NAMALWA (cell line): ENCODE results near the gene AGER.
"Not testable (repeated sequence)": the region's sequence is repeated elsewhere in the genome, so short reads cannot be mapped to it uniquely, and the experiment has no call there.

Experiments
- DNase-seq: peaks from one replicate; pipeline ENCODE4 v3.0.0-alpha.2; 2015; ENCODE audit warnings: low spot score

The AGER gene

GRCh38 chr6:32184084-32184640 is at the start of gene AGER:
AGER (minus strand) TSS chr6:32184253; CDS start chr6:32184222, 31 bp downstream.
- DNase-seq, result no peak

- no peak for DNase-seq
Observed at GRCh38 chr6:32226434-32226833, 42.4 kb upstream of the AGER start.

- DNase-seq, result peak; percentile 22
Observed at GRCh38 chr6:32224696-32225095, 40.6 kb upstream of the AGER start.

GRCh38 chr6:32223258-32224235 is 39.5 kb upstream of the AGER start, which contains the start of gene NOTCH4:
NOTCH4 (minus strand) TSS chr6:32224067; CDS start chr6:32223928, 139 bp downstream.
- no peak for DNase-seq

GRCh38 chr6:32222333-32223230 is 38.5 kb upstream of the AGER start:
- no peak for DNase-seq

- DNase-seq, result no peak
Observed at GRCh38 chr6:32220021-32220420, 36.0 kb upstream of the AGER start.

- DNase-seq, result no peak
Observed at GRCh38 chr6:32218167-32218566, 34.1 kb upstream of the AGER start.

GRCh38 chr6:32216998-32217397 is 32.9 kb upstream of the AGER start:
- no peak for DNase-seq

GRCh38 chr6:32216285-32216684 is 32.2 kb upstream of the AGER start:
- no peak for DNase-seq

GRCh38 chr6:32215617-32216016 is 31.6 kb upstream of the AGER start:
- DNase-seq, result no peak

- DNase-seq, result no peak
Observed at GRCh38 chr6:32214126-32214525, 30.1 kb upstream of the AGER start.

GRCh38 chr6:32213649-32214048 is 29.6 kb upstream of the AGER start:
- no peak for DNase-seq

- DNase-seq, result no peak
Observed at GRCh38 chr6:32212076-32212760, 28.2 kb upstream of the AGER start.

GRCh38 chr6:32211432-32211831 is 27.4 kb upstream of the AGER start:
- not testable (repeated sequence) for DNase-seq

- no peak for DNase-seq
Observed at GRCh38 chr6:32210191-32210601, 26.1 kb upstream of the AGER start.

GRCh38 chr6:32208996-32209395 is 24.9 kb upstream of the AGER start:
- DNase-seq, result no peak

GRCh38 chr6:32204268-32204715 is 20.2 kb upstream of the AGER start:
- no peak for DNase-seq

- no peak for DNase-seq
Observed at GRCh38 chr6:32203426-32204267, 19.6 kb upstream of the AGER start.

GRCh38 chr6:32202186-32202585 is 18.1 kb upstream of the AGER start:
- no peak for DNase-seq

GRCh38 chr6:32200711-32201475 is 16.8 kb upstream of the AGER start:
- DNase-seq, result no peak
